HG03280 (cell line): ENCODE measurements around the gene ANKRD23.
"Not testable (repeated sequence)": the region's sequence is repeated elsewhere in the genome, so short reads cannot be mapped to it uniquely, and the experiment has no call there.

Experiments used
- ATAC-seq: cut with Tn5 transposase; IDR thresholded peaks from one replicate; pipeline ENCODE4 v1.9.1; 2021; ENCODE audit warnings: mild to moderate bottlenecking, moderate library complexity; ENCODE audit not compliant: unreplicated experiment

Gene ANKRD23

GRCh38 chr2:96801005-96801785 is 42.6 kb downstream of the ANKRD23 start:
- peak; percentile 86 for ATAC-seq

DNA sequence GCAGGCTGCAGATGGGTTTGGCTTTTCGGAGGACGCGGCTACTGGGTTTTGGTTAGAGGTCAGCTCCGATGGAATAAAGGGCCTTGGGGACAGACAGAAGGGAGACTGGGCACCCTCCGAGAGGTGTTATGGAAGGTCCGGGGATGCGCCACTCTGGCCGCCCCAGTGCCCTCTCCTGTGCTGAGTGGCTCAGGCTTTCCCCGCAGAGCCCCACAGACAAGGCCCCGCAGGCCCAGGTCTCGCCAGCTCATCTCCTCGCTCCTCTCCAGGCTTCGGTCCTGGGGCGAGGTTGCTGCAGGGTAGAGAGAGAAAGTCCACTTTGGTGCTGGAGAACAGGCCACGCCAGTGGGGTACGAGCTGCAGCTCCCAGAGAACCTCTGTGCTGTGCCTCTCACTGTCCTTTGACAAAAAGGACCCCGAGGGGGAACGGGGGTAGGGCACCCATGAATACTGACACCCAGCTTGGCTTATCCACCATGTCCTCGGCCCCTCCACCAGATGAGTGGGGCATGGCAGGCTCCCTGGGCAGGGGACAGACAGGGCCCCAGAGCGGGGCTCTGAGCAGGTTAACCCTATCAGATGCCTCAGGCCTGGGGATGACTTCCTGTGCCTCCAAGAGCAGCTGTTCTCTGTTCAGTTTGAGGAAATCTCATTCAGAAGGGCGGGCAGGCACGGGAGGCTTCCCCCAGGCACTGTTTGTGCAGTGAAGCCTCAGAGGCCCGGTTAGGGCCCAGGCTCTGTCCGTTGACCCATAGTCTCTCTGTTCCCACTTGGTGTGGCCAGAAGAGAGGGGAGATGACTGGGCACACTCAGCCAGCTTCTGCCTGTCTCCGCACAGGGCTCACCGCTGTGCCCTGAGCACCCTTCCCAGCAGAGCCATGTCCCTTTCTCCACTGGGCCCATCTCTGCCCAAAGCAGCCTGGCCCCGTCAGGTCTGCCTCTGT is 43.5 kb downstream of the ANKRD23 start:
- ATAC-seq, result no peak

GRCh38 chr2:96799623-96799935 is 44.2 kb downstream of the ANKRD23 start:
- ATAC-seq, result no peak

DNA sequence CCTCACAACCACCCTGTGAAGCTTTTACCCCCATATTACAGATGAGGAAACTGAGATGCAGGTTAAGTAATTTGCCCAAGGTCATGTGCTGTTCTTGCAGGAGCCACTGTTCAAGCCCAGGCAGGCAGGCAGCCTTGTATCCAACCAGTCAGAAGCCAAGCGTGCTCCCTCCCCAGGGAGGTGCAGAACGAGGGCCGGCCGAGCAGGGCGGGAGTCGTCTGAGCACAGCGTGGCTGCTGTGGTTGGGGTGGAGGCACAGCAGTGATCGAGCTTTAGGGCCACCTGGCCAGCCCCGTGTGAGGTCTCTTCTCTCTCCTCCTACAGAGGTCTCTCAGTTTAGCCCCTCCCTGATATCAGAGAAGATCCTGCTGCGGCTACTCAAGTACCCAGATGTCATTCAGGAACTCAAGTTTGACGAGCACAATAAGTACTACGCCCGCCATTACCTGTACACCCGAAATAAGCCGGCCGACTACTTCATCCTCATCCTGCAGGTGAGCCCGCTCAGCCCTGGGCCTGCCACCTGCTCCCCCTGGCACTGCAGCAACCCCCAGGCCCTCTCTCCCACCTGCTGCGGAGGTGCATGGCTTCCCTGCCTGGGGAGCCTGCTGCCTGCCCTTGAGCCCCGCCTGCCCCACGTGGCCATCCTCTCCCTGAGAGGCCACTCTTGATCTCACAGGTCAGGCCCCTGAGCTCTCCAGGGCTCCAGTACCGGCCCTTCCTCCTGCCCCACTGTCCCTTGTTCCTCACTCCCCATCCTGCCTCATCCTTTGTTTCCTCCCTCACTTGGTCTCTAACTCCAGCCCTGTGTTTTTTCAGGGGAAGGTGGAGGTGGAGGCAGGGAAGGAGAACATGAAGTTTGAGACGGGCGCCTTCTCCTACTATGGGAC is 44.8 kb downstream of the ANKRD23 start:
- ATAC-seq, result no peak

GRCh38 chr2:96797066-96797625 is 46.7 kb downstream of the ANKRD23 start:
- no peak for ATAC-seq

DNA sequence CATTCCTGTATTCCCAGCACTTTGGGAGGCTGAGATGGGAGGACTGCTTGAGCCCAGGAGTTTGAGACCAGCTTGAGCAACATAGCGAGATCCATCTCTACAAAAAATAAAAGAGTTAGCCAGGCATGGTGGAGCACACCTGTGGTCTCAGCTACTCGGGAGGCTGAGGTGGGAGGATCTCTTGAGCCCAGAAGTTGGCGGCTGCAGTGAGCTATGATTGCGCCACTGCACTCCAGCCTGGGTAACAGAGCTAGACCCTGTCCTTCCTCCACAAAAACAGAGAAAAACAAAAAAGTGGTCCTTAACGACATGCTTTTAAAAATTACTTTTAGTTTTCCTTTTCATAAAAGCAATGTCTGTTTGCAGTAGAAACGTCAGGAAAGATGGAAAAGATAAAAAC is 47.3 kb downstream of the ANKRD23 start:
- ATAC-seq, result not testable (repeated sequence)

DNA sequence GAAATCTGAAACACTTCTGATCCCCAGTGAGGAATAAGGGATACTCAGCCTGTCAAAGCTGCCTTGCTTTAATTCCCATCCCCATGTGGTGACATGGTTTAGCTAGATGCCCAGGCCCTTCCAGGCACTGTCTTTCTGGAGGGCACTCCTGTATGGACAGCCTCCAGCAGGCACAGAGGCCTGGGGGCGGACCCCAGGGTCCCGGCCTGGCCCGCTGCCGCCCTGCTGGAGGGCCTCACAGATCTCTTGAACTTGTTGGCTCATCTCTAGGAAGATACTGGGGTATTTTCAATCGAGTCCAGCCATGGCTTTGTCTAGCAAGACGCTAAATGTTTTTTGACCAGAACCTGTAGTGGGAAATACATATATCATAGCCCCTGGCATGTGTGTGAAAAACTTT is 48.7 kb downstream of the ANKRD23 start:
- no peak for ATAC-seq

GRCh38 chr2:96792772-96793749 is 50.8 kb downstream of the ANKRD23 start:
- no peak for ATAC-seq

DNA sequence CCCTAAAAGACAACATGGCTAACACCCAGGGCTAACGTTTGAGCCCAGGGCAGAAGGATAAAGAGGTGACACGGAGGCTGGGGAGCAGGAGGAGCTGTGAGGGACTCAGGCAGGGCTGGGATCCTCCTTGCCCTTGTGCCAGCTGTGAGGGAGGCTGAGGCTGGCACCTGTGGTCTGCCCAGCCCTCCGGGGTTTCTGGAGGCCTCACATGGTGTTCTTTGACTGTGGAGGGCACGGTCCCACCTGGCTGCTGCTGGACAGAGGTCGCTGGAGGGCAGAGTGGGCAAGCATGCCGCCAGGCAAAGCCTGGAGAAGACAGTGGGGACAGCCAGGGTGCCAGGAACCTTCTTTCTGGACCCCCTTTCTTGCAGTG is 54.6 kb downstream of the ANKRD23 start:
- no peak for ATAC-seq

DNA sequence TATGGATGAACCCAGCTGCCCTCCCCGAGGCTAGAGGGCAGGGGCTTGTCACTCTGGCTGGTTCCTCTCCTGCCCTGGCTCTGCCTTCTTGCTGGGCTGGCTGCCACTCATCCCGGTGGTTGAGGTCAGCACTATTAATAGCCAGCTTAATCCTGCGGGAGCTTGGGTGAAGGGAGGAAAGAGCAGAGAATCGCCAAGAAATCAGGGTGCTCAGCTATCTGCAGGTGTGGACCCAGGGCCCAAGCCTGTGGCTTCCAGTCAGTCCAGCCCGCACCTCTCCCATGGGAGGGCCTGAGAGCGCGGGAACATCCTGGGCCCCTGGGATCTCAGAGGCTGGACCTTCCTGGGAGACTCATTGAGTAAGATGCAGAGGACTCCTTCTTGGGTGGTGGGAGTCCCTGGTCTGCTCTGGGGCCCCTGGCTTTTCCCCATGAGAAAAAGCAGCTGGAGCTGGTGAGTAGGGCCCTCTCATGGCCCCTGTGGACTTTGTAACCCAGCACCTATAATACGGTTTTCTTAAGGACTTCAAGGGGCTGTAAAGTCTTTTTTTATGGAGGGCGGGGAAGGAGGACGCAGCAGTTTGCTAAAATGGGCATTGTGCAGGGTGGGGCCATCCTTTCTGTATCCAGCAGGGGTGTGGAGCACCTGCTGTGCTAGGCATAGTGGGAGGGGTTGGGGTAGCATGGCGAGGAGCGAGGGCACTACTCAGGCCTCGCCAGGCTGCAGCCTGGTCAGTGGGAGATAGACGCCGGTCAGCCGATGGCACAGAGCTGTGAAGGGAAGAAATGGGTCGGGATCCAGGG is 55.2 kb downstream of the ANKRD23 start:
- ATAC-seq, result no peak
